GM12872 (cell line): Measurements from ENCODE around the gene SLC15A3.
A peak's percentile ranks its signal among the peaks of the same experiment; 100 is the strongest.

Source experiments
- CTCF ChIP-seq: IDR thresholded peaks from 3 replicates; pipeline ENCODE4 v1.5.1; 2011; ENCODE audit warnings: low read depth, mild to moderate bottlenecking, low read length, moderate library complexity; ENCODE audit not compliant: insufficient read depth

SLC15A3 gene

GRCh38 chr11:60921777-60922335 lies 30.1 kb downstream of the SLC15A3 start:
- no peak for TF ChIP-seq CTCF

- no peak for TF ChIP-seq CTCF
Measured at GRCh38 chr11:60921259-60921658, 30.7 kb downstream of the SLC15A3 start.

- no peak for TF ChIP-seq CTCF
Measured at GRCh38 chr11:60919956-60920355, 32.0 kb downstream of the SLC15A3 start.

DNA sequence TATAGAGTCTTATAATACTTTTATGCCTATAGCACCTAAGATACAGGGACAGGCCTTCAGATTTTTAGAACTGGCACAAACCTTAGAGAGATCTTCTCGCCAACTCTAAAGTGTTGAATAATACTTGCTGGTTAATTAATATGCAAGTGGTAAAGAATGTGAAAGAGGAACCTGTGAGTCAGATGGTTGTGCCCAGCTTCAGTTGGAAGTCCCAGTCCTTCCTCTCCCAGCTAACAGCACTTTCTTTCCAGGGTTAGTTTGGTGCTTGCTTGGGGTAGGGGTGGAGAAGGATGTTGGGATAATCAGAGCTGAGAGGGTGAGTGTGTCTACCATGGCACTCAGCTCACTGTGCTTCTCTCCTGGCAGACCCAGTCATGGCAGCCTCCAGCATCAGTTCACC lies 32.7 kb downstream of the SLC15A3 start:
- no peak for TF ChIP-seq CTCF

DNA sequence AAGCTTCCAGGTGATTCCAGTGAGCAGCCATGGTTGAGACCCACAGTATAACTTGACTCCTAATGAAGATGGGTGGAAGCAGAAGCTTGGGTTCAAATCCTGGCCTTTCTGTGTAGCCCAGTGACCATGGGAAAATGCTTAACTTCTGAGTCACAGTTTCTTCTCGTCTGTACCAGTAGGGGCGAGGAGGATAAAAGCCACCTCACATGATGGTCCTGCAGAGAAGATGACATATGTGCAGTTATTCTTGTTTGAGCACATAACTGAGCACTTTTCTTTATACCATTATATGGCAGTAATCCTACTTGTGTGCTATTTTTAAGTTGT lies 33.1 kb downstream of the SLC15A3 start:
- TF ChIP-seq CTCF: 0 out of 3 replicates have a peak, but pooled peaks have one; percentile 7

DNA sequence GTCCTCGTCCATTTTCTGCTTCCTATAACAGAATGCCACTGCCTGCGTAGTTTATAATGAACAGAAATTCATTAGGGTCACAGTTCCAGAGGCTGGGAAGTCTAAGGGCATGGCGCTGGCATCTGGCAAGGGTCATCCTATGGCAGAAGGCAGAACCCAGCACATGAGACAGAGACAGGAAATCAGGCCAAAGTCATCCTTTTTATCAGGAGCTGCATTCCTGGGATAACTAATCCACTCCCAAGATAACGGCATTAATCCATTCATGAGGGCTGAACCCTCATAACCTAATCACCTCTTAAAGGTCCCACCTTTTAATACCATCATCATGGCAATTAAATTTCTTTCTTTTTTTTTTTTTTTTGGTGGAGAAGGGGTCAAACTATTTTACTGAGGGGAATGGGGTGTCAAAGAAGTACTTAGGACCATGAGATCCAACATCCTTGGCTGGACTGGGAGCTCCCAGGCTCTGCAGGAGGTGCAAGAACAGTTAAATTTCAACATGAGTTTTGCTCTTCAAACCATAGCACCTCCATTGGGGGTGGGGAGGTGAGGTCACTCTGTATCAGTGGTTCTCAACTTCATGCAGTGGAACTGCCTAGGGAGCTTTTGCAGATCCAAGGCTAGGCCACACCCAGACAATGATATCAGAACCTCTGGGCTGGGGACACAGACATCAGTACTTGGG lies 33.6 kb downstream of the SLC15A3 start:
- no peak for TF ChIP-seq CTCF

- no peak for TF ChIP-seq CTCF
Measured at GRCh38 chr11:60917267-60917666, 34.7 kb downstream of the SLC15A3 start.
